ENCODE results near the gene KCMF1.

DNA sequence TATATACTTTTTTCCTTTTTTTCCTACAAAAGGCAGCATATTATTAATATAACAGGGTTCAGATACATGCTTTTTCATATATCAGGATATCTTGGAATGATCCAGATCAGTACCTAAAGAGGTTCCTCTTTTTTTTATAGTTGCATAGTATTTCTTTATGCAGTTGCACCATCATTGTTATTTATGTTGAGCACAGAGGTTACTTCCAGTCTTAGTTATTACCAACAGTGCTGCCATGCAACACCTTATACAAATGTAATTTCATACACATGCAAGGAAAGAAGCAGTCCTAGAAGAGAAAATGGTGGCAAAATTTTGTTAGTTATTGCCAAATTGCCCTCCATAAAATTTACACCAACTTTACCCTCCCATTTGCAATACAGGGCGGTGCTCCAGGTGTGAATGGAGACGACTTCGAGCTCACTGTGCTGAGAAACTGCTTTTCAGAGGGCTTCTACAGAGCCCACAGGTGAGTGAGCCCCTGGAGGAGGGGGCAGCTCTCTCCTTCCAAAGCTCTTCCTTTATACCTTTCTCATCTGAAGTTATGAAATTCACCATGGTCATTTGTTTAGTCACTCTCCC, 30.0 kb upstream of the KCMF1 start:
- TF ChIP-seq CTCF (IDR thresholded peaks at IDR 0.05) (no peak), POLR2A (IDR thresholded peaks at IDR 0.05) (no peak)
